HepG2 (cell line): ENCODE data around the gene SMAD3. TPM values are rescaled to one million over a fixed set of nuclear protein-coding genes. Genes with fewer than 3 reads are reported as not detected.

Source experiments
- ATAC-seq: fragments of 200-7000 bp; cut with Tn5 transposase; 3 replicates; pipeline ENCODE4 v1.9.1; 2020; ENCODE audit warnings: mild to moderate bottlenecking, moderate library complexity
- BruUV-seq: library from RNA; stranded (reverse); fragments of 400-500 nt; replicated peaks from 2 replicates; lab custom pipeline; 2021; lab: Mats Ljungman, UMichigan
- CTCF ChIA-PET: fragments of 300-600 bp; formaldehyde crosslinking; extraction: SDS; loops from one replicate; lab custom pipeline; 2021; ENCODE audit warnings: low total read pairs, inconsistent platforms, low intra/inter-chr PET ratio; lab: Yijun Ruan, JAX
- POLR2A ChIA-PET: fragments of 350-600 bp; sonication (Branson Sonifier 250); formaldehyde crosslinking; loops from one replicate; lab custom pipeline; 2020; ENCODE audit warnings: antibody characterized with exemption, inconsistent platforms; lab: Yijun Ruan, JAX
- DNase-seq: peaks from one replicate; pipeline ENCODE4 v3.0.0-alpha.2; 2015; ENCODE audit warnings: low spot score
- FAIRE-seq: peaks from 3 replicates; lab custom pipeline; 2011; peaks lifted over from hg19 to GRCh38; lab: Jason Lieb, UNC
- H2AFZ ChIP-seq: one replicate; pipeline ENCODE4 v1.6.1; 2011; ENCODE audit warnings: low read length, inconsistent platforms
- H3K27ac ChIP-seq: fragments of 300-600 bp; 3 replicates; pipeline ENCODE4 v1.8.0; 2011; ENCODE audit warnings: mixed run types, mild to moderate bottlenecking, mixed read lengths, low read length, inconsistent platforms; ENCODE audit not compliant: insufficient read depth; ENCODE audit errors: extremely low read length
- H3K27me3 ChIP-seq, 2 experiments: fragments of 200-600 bp in 1 of 2; 2 replicates in 1 of 2; 3 replicates in 1 of 2; pipeline versions ENCODE4 v1.6.0 to v1.8.0; 2011; ENCODE audit warnings: low read length in 2 of 2, mild to moderate bottlenecking in 2 of 2, moderate library complexity in 2 of 2, inconsistent platforms in 1 of 2; ENCODE audit not compliant: insufficient read depth in 2 of 2, control insufficient read depth in 1 of 2
- H3K36me3 ChIP-seq, 2 experiments: fragments of 200-600 bp in 1 of 2; replicated peaks in 1 of 2; 2 replicates in 1 of 2; 3 replicates in 1 of 2; pipeline versions ENCODE4 v1.5.1 to v1.8.0; 2011; ENCODE audit warnings: low read length in 2 of 2, inconsistent platforms in 1 of 2; ENCODE audit not compliant: insufficient read depth in 2 of 2, control insufficient read depth in 1 of 2
- H3K4me1 ChIP-seq: 2 replicates; pipeline ENCODE4 v1.5.1; 2012; ENCODE audit warnings: low read length, inconsistent platforms; ENCODE audit not compliant: insufficient read depth
- H3K4me2 ChIP-seq: 2 replicates; pipeline ENCODE4 v1.6.0; 2011; ENCODE audit warnings: low read depth, low read length, inconsistent platforms
- H3K4me3 ChIP-seq, 3 experiments: fragments of 200-600 bp in 1 of 3; sonication (generic), shearing (Covaris generic) in 1 of 3; replicated peaks in 1 of 3; 2 replicates each; pipeline ENCODE4 v1.5.1; 2011 to 2016; ENCODE audit warnings: low read length in 3 of 3, inconsistent platforms in 2 of 3, low read depth in 2 of 3, mild to moderate bottlenecking in 2 of 3, control low read depth in 1 of 3, mixed read lengths in 1 of 3; ENCODE audit not compliant: insufficient read depth in 1 of 3
- H3K79me2 ChIP-seq: one replicate; pipeline ENCODE4 v1.6.1; 2011; ENCODE audit warnings: low read length, inconsistent platforms; ENCODE audit not compliant: insufficient read depth
- H3K9ac ChIP-seq: 2 replicates; pipeline ENCODE4 v1.6.0; 2011; ENCODE audit warnings: mild to moderate bottlenecking, low read depth, low read length, inconsistent platforms; ENCODE audit not compliant: insufficient read depth
- H3K9me3 ChIP-seq: 2 replicates; pipeline ENCODE4 v1.5.1; 2012; ENCODE audit warnings: mild to moderate bottlenecking, low read length
- H4K20me1 ChIP-seq: 2 replicates; pipeline ENCODE4 v1.6.0; 2011; ENCODE audit warnings: inconsistent platforms, mild to moderate bottlenecking, low read length, moderate library complexity; ENCODE audit not compliant: insufficient read depth
- ATF7 ChIP-seq, 2 experiments: fragments of 450-650 bp in 1 of 2; sonication (generic) in 1 of 2; formaldehyde crosslinking in 1 of 2; IDR thresholded peaks; 2 replicates each; pipeline versions ENCODE4 v1.4.0 to v1.6.1; 2016 to 2020; ENCODE audit warnings: antibody characterized with exemption in 1 of 2, mild to moderate bottlenecking in 1 of 2, missing genetic modification reagents in 1 of 2
- BRCA1 ChIP-seq: sonication (generic); formaldehyde crosslinking; IDR thresholded peaks from 2 replicates; pipeline ENCODE4 v1.4.0; 2020; ENCODE audit warnings: missing genetic modification reagents
- GFI1 ChIP-seq: sonication (generic); formaldehyde crosslinking; IDR thresholded peaks from 2 replicates; pipeline ENCODE4 v1.5.0; 2020; ENCODE audit warnings: missing genetic modification reagents, mild to moderate bottlenecking, borderline replicate concordance
- GZF1 ChIP-seq: sonication (generic); formaldehyde crosslinking; IDR thresholded peaks from 2 replicates; pipeline ENCODE4 v1.5.1; 2020; ENCODE audit warnings: mild to moderate bottlenecking, missing genetic modification reagents
- KDM1A ChIP-seq: IDR thresholded peaks from 2 replicates; pipeline ENCODE4 v1.6.1; 2016; ENCODE audit warnings: missing compliant biosample characterization
- MAFG ChIP-seq: sonication (generic); formaldehyde crosslinking; IDR thresholded peaks from 2 replicates; pipeline ENCODE4 v1.5.1; 2020; ENCODE audit warnings: mild to moderate bottlenecking, missing genetic modification reagents
- NCOA2 ChIP-seq: sonication (generic); formaldehyde crosslinking; IDR thresholded peaks from 2 replicates; pipeline ENCODE4 v1.8.0; 2022; ENCODE audit warnings: inconsistent platforms
- RFXAP ChIP-seq: sonication (generic); formaldehyde crosslinking; IDR thresholded peaks from 2 replicates; pipeline ENCODE4 v1.4.0; 2020; ENCODE audit warnings: missing genetic modification reagents, borderline replicate concordance
- ZFP36 ChIP-seq: fragments of 150-350 bp; IDR thresholded peaks from 2 replicates; pipeline ENCODE4 v1.6.1; 2018; ENCODE audit warnings: borderline replicate concordance, low read length, low read depth; ENCODE audit not compliant: partially characterized antibody
- ZNF7 ChIP-seq: IDR thresholded peaks from 2 replicates; pipeline ENCODE4 v1.6.1; 2016; ENCODE audit warnings: missing biosample characterization, missing genetic modification reagents
- WGBS: methylation state at CpG from one replicate; pipeline ENCODE4 v1.1.6; 2017; ENCODE audit warnings: low lambda C conversion rate; 5-methylcytosine and 5-hydroxymethylcytosine counted together
- in situ Hi-C: cut with HindIII; loops from 2 replicates; pipeline ENCODE4 v1.10.0; 2017; ENCODE audit warnings: low pct_unique_long_range_greater_than_20kb; ENCODE audit not compliant: extremely low pct_ligation_motif_present
- intact Hi-C: fragments of 100-400 bp; cut with micrococcal nuclease; formaldehyde crosslinking; loops from one replicate; pipeline ENCODE4 v1.10.0; 2022; ENCODE audit not compliant: unreplicated experiment
- polyA plus RNA-seq, 8 experiments: library from polyadenylated mRNA; depleted of rRNA in 3 of 8; stranded (reverse) in 7 of 8; unstranded in 1 of 8; fragments of >200 nt; fragmentation: Illumina TruSeq in 4 of 8; extraction: Trizol in 4 of 8; gene quantifications; 2 replicates each; pipeline versions ENCODE4 v1.2.1 to v1.2.3, GENCODE V29; 2011 to 2016; ENCODE audit warnings: low read depth in 4 of 8, missing spikeins in 1 of 8, mixed read lengths in 1 of 8; ENCODE audit not compliant: insufficient read depth in 1 of 8
- total RNA-seq, 5 experiments: library from RNA; depleted of rRNA; stranded (reverse); fragments of >200 nt; fragmentation: Illumina TruSeq; extraction: Trizol; gene quantifications; 2 replicates each; pipeline ENCODE4 v1.2.3, GENCODE V29; 2016; ENCODE audit warnings: low read depth in 1 of 5
- TF ChIP-seq, protein P1 (sequence below): IDR thresholded peaks from 2 replicates; pipeline ENCODE4 v1.6.1; 2018; ENCODE audit warnings: missing genetic modification reagents
- TF ChIP-seq, protein P2 (sequence below): sonication (generic); formaldehyde crosslinking; IDR thresholded peaks from 2 replicates; pipeline ENCODE4 v1.5.0; 2020; ENCODE audit warnings: missing genetic modification reagents, mild to moderate bottlenecking, borderline replicate concordance
- TF ChIP-seq, protein P3 (sequence below): sonication (generic); formaldehyde crosslinking; IDR thresholded peaks from 2 replicates; pipeline ENCODE4 v1.4.0; 2020; ENCODE audit warnings: mild to moderate bottlenecking, low read depth, missing genetic modification reagents
- TF ChIP-seq, protein P4 (sequence below): sonication (generic); formaldehyde crosslinking; IDR thresholded peaks from 2 replicates; pipeline ENCODE4 v1.8.1; 2023; ENCODE audit warnings: mild to moderate bottlenecking, inconsistent platforms, moderate library complexity, missing genetic modification reagents, borderline replicate concordance
- TF ChIP-seq, protein P5 (sequence below): IDR thresholded peaks from 2 replicates; pipeline ENCODE4 v1.6.1; 2016

SMAD3 gene
- total and polyA plus RNA-seq, 2 of the 13 experiments (the other 11 are each of a cell fraction or from before 2014, with no cell fraction given), result 8.6 to 56.3 TPM

DNA sequence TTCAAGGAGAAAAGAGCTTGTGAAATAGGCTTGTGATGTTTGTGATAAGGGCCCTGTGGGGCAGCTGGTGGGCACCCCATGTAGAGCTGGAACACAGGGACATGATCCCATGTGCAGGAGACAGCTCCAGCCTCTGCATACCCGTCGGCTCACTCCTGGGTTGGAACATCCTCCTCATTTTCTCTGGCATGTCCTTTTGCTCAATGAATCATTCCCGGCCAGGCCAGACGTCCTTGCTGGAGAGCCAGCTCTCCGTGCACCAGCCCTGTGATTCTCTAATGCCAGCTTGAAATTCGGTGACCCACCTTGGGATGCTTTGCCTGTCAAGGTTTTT is 77.3 kb downstream of the SMAD3 start (continued):
- TF ChIP-seq ATF7 (IDR thresholded peaks at IDR 0.05) (no peak), ATF7 (CRISPR knock-in tag; IDR thresholded peaks at IDR 0.05) (no peak), MAFG (CRISPR knock-in tag) (no peak), GFI1 (CRISPR knock-in tag) (no peak), NCOA2 (no peak)
- TF ChIP-seq, protein P1, sequence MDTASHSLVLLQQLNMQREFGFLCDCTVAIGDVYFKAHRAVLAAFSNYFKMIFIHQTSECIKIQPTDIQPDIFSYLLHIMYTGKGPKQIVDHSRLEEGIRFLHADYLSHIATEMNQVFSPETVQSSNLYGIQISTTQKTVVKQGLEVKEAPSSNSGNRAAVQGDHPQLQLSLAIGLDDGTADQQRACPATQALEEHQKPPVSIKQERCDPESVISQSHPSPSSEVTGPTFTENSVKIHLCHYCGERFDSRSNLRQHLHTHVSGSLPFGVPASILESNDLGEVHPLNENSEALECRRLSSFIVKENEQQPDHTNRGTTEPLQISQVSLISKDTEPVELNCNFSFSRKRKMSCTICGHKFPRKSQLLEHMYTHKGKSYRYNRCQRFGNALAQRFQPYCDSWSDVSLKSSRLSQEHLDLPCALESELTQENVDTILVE (CRISPR knock-in tag), result no peak
- TF ChIP-seq, protein P2, sequence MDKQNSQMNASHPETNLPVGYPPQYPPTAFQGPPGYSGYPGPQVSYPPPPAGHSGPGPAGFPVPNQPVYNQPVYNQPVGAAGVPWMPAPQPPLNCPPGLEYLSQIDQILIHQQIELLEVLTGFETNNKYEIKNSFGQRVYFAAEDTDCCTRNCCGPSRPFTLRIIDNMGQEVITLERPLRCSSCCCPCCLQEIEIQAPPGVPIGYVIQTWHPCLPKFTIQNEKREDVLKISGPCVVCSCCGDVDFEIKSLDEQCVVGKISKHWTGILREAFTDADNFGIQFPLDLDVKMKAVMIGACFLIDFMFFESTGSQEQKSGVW (CRISPR knock-in tag), result no peak
- TF ChIP-seq, protein P3, sequence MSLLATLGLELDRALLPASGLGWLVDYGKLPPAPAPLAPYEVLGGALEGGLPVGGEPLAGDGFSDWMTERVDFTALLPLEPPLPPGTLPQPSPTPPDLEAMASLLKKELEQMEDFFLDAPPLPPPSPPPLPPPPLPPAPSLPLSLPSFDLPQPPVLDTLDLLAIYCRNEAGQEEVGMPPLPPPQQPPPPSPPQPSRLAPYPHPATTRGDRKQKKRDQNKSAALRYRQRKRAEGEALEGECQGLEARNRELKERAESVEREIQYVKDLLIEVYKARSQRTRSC (CRISPR knock-in tag), result no peak
- TF ChIP-seq, protein P4, sequence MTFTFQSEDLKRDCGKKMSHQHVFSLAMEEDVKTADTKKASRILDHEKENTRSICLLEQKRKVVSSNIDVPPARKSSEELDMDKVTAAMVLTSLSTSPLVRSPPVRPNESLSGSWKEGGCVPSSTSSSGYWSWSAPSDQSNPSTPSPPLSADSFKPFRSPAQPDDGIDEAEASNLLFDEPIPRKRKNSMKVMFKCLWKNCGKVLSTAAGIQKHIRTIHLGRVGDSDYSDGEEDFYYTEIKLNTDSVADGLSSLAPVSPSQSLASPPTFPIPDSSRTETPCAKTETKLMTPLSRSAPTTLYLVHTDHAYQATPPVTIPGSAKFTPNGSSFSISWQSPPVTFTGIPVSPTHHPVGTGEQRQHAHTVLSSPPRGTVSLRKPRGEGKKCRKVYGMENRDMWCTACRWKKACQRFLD (CRISPR knock-in tag), result no peak

DNA sequence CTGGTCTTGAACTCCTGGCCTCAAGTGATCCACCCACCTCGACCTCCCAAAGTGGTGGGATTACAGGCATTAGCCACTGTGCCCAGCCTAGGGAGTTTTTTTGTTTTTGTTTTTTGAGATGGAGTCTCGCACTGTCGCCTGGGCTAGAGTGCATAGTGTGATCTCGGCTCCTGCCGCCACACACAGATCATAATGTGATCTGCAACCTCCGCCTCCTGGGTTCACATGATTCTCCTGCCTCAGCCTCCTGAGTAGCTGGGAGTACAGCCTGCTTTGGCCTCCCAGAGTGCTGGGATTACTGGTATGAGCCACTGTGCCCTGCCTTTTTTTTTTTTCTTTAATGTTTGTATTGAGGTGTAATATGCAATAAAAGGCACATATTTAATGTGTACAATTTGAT is 78.2 kb downstream of the SMAD3 start:
- CTCF ChIA-PET, result no interaction called here
- TF ChIP-seq ZNF7 (no peak), RFXAP (CRISPR knock-in tag) (no peak), ZFP36 (no peak), GZF1 (CRISPR knock-in tag) (no peak), BRCA1 (CRISPR knock-in tag) (no peak), KDM1A (CRISPR knock-in tag) (no peak)
- TF ChIP-seq, protein P5, sequence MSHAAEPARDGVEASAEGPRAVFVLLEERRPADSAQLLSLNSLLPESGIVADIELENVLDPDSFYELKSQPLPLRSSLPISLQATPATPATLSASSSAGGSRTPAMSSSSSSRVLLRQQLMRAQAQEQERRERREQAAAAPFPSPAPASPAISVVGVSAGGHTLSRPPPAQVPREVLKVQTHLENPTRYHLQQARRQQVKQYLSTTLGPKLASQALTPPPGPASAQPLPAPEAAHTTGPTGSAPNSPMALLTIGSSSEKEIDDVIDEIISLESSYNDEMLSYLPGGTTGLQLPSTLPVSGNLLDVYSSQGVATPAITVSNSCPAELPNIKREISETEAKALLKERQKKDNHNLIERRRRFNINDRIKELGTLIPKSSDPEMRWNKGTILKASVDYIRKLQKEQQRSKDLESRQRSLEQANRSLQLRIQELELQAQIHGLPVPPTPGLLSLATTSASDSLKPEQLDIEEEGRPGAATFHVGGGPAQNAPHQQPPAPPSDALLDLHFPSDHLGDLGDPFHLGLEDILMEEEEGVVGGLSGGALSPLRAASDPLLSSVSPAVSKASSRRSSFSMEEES, result no peak
- TF ChIP-seq, protein P1 (CRISPR knock-in tag), result no peak
- Histone ChIP-seq H3K9me3 (no peaks in the 10 kb centered on the region), H3K4me2 (no peak overlapping the region), H2AFZ (no peak overlapping the region), H3K9ac (no peak overlapping the region), H3K79me2 (peaks cover 73% of the 10 kb centered on the region), H3K4me1 (peaks cover 90% of the 10 kb centered on the region), H3K27me3 (no peaks in the 10 kb centered on the region), H3K36me3 (no peaks in the 10 kb centered on the region; a peak in 1 of 5 replicates), H4K20me1 (peaks cover 66% of the 10 kb centered on the region), H3K27ac (no peak overlapping the region), H3K4me3 (no peak overlapping the region)
- POLR2A ChIA-PET, result no interaction called here
- no TSS peak for BruUV-seq
- in situ Hi-C loops, result no loop called here
- ATAC-seq, result no peak
- intact Hi-C loops, result no loop called here
- WGBS, result 96% methylated on average over 6 of the region's 6 CpGs
- FAIRE-seq, result no peak
- no peak for DNase-seq
